ENCODE data around the gene SH3RF3. TPM values are rescaled to one million over a fixed set of nuclear protein-coding genes. Genes with fewer than 3 reads are reported as not detected.

SH3RF3 gene
- total RNA-seq, 3 donors from 2014 or later: 3.2 to 5.6 (median 4.6) TPM

GRCh38 chr2:109459485-109459884, 330.5 kb downstream of the SH3RF3 start:
- H3K36me3 ChIP-seq: no peaks in the 10 kb centered on the region
- no peak overlapping the region for H3K4me3 ChIP-seq
- no peak overlapping the region for H3K27ac ChIP-seq
- TF ChIP-seq POLR2AphosphoS5 (IDR thresholded peaks at IDR 0.05) (no peak), CTCF (IDR thresholded peaks at IDR 0.05) (no peak), POLR2A (IDR thresholded peaks at IDR 0.05) (no peak)
- DNase-seq (ENCODE audit: low spot score in 2 of 2): no peak
- intact Hi-C loops (cut with DNase I; ENCODE audit: low total_unique reads): no loop called here
- H3K4me1 ChIP-seq: no peaks in the 10 kb centered on the region
- H3K27me3 ChIP-seq: no peaks in the 10 kb centered on the region
- no peaks in the 10 kb centered on the region for H3K9me3 ChIP-seq

GRCh38 chr2:109460553-109461324, 331.7 kb downstream of the SH3RF3 start:
- no peaks in the 10 kb centered on the region for H3K9me3 ChIP-seq
- H3K27ac ChIP-seq: no peak overlapping the region
- H3K4me3 ChIP-seq: no peak overlapping the region
- no peak for TF ChIP-seq POLR2A (IDR thresholded peaks at IDR 0.05)
- no peak for TF ChIP-seq POLR2AphosphoS5 (IDR thresholded peaks at IDR 0.05)
- intact Hi-C loops (cut with DNase I; ENCODE audit: low total_unique reads): no loop called here
- H3K4me1 ChIP-seq: no peaks in the 10 kb centered on the region
- no peaks in the 10 kb centered on the region for H3K27me3 ChIP-seq
- no peak for DNase-seq (ENCODE audit: low spot score in 2 of 2)
- H3K36me3 ChIP-seq: no peaks in the 10 kb centered on the region

GRCh38 chr2:109463236-109463635, 334.2 kb downstream of the SH3RF3 start:
- Histone ChIP-seq H3K27ac (no peak overlapping the region), H3K9me3 (no peaks in the 10 kb centered on the region), H3K27me3 (no peaks in the 10 kb centered on the region), H3K36me3 (no peaks in the 10 kb centered on the region), H3K4me3 (no peak overlapping the region), H3K4me1 (no peaks in the 10 kb centered on the region)
- TF ChIP-seq POLR2A (IDR thresholded peaks at IDR 0.05): no peak
- no peak for TF ChIP-seq CTCF (IDR thresholded peaks at IDR 0.05)
- no peak for TF ChIP-seq POLR2AphosphoS5 (IDR thresholded peaks at IDR 0.05)
- no peak for DNase-seq (ENCODE audit: low spot score in 2 of 2)
- intact Hi-C loops (cut with DNase I; ENCODE audit: low total_unique reads): no loop called here

- TF ChIP-seq POLR2AphosphoS5 (IDR thresholded peaks at IDR 0.05) (no peak), CTCF (IDR thresholded peaks at IDR 0.05) (no peak), POLR2A (IDR thresholded peaks at IDR 0.05) (no peak)
- Histone ChIP-seq H3K4me1 (no peaks in the 10 kb centered on the region), H3K27ac (no peak overlapping the region), H3K27me3 (no peaks in the 10 kb centered on the region), H3K36me3 (no peaks in the 10 kb centered on the region), H3K9me3 (no peaks in the 10 kb centered on the region), H3K4me3 (no peak overlapping the region)
- intact Hi-C loops (cut with DNase I; ENCODE audit: low total_unique reads): no loop called here
- no peak for DNase-seq (ENCODE audit: low spot score in 2 of 2)
Measured at GRCh38 chr2:109463891-109464290, 334.9 kb downstream of the SH3RF3 start.

GRCh38 chr2:109466674-109467575, 337.9 kb downstream of the SH3RF3 start:
- H3K27me3 ChIP-seq: no peaks in the 10 kb centered on the region
- H3K4me3 ChIP-seq: no peak overlapping the region
- intact Hi-C loops (cut with DNase I; ENCODE audit: low total_unique reads): no loop called here
- DNase-seq (ENCODE audit: low spot score in 2 of 2): no peak
- H3K27ac ChIP-seq: no peak overlapping the region
- H3K4me1 ChIP-seq: no peaks in the 10 kb centered on the region
- no peaks in the 10 kb centered on the region for H3K9me3 ChIP-seq
- H3K36me3 ChIP-seq: no peaks in the 10 kb centered on the region
- TF ChIP-seq POLR2A (IDR thresholded peaks at IDR 0.05) (no peak), POLR2AphosphoS5 (IDR thresholded peaks at IDR 0.05) (no peak), CTCF (IDR thresholded peaks at IDR 0.05) (no peak)

Measured in breast epithelium (tissue), 4 donors.